ENCODE results near the gene FOXF1.

Gene FOXF1

DNA sequence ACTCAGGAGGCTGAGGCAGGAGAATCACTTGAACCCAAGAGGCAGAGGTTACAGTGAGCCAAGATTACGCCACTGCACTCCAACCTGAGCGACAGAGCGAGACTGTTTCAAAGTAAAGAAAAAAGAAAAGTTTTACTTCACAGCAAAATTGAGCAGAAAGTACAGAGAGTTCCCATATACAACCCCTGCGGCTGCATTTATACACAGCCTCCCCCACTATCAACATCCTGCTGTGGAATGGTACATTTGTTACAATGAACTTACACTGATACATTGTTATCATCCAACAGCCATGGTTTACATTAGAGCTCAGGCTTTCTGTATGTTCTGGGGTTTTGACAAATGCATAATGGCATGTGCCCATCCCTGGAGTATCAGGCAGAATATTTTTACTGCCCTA, 47.3 kb downstream of the FOXF1 start:
- POLR2A ChIA-PET, result no interaction called here
- TF ChIP-seq, protein P1, sequence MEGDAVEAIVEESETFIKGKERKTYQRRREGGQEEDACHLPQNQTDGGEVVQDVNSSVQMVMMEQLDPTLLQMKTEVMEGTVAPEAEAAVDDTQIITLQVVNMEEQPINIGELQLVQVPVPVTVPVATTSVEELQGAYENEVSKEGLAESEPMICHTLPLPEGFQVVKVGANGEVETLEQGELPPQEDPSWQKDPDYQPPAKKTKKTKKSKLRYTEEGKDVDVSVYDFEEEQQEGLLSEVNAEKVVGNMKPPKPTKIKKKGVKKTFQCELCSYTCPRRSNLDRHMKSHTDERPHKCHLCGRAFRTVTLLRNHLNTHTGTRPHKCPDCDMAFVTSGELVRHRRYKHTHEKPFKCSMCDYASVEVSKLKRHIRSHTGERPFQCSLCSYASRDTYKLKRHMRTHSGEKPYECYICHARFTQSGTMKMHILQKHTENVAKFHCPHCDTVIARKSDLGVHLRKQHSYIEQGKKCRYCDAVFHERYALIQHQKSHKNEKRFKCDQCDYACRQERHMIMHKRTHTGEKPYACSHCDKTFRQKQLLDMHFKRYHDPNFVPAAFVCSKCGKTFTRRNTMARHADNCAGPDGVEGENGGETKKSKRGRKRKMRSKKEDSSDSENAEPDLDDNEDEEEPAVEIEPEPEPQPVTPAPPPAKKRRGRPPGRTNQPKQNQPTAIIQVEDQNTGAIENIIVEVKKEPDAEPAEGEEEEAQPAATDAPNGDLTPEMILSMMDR (IDR thresholded peaks at IDR 0.05; ENCODE audit: control extremely low read depth, extremely low read depth, low read depth, missing control alignments), result no peak
- no peak for DNase-seq (ENCODE audit: extremely low spot score)
- CTCF ChIA-PET, result interaction anchor here (1.2 to 1.6 kb wide), 2 partner anchors 39 to 505 kb away, joined by 4 to 8 read pairs; no protein-coding TSS in a partner anchor

DNA sequence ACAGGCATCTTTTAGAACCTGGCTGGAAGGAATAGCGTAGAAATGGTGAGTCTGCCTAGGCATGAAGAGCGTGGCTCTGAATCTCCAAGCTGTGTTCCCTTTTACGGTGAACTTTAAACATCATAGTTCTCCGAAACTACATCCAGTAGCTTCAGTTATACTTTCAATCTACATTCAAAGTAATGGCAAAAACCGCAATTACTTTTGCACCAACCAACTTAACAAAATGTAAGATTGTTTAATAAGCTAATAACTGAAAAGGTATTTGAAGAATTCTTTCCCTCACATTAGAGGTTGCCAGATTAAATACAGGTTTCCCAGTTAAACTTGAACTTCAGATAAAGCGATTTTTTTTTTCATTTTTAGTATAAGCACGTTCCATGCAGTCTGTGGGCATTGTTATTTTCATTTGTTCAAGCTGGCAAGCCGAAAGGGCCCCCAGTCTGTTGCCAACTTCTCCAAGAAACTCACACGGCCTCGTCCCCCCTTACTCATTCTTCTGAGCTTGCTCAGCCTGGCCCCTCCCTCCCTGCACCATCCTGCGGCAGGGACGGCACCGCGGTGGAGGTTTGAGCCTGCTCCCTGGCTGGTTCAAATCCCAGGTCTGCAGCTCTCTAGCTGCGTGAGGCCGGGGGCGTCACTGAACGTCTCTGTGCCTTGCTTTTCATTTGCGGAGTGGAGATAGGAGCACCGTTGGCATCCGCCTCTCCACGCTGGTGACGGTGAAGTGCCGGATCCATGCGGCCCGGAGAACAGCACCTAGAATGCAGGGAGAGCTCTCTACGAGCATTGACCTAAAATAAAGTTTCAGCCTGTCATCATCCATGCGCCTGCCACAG, 48.2 kb downstream of the FOXF1 start:
- CTCF ChIA-PET, result interaction anchor here (0.7 to 1.6 kb wide), 5 partner anchors 40 to 1078 kb away, joined by 3 to 8 read pairs (median 4); no protein-coding TSS in a partner anchor
- no peak for DNase-seq (ENCODE audit: extremely low spot score)
- TF ChIP-seq, protein P1 (IDR thresholded peaks at IDR 0.05; ENCODE audit: control extremely low read depth, extremely low read depth, low read depth, missing control alignments), result no peak
- POLR2A ChIA-PET, result no interaction called here

DNA sequence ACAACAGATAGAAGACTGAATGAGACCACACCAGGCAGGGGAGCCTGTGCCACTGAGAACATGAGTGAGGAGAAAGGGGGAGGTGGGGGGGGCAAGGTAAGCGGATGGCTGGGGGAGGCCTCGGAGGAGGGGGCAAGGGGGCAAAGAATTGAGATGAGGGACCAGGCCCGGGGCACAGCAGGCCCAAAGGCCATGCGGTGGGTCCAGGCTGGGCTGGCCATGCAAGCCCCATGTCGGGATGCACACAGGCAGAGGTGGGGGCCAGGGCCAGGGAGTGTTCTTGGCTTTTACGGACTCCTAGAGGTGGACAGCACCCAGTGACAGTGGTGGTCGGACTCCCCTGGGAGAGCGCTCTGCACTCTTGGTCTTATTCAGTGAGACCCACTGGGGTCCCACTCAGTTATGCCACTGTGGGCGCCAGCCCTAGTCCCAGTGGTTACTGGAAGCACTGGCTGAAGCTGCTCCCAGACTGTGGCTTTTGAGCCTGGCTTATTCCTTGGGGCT, 49.5 kb downstream of the FOXF1 start:
- ChIA-PET CTCF (no interaction called here), POLR2A (no interaction called here)
- DNase-seq (ENCODE audit: extremely low spot score), result no peak
- TF ChIP-seq, protein P1 (IDR thresholded peaks at IDR 0.05; ENCODE audit: control extremely low read depth, extremely low read depth, low read depth, missing control alignments), result no peak

- ChIA-PET CTCF (interaction anchor here (1.1 to 2.6 kb wide), 5 partner anchors 20 to 718 kb away, joined by 3 to 9 read pairs (median 4); no protein-coding TSS in a partner anchor), POLR2A (interaction anchor here (0.6 kb wide), 1 partner anchor 750 kb away, joined by 3 read pairs; no protein-coding TSS in a partner anchor)
- TF ChIP-seq, protein P1 (IDR thresholded peaks at IDR 0.05; ENCODE audit: control extremely low read depth, extremely low read depth, low read depth, missing control alignments), result no peak
These were observed 52.0 kb downstream of the FOXF1 start for GRCh38 chr16:86562356-86562755.

DNA sequence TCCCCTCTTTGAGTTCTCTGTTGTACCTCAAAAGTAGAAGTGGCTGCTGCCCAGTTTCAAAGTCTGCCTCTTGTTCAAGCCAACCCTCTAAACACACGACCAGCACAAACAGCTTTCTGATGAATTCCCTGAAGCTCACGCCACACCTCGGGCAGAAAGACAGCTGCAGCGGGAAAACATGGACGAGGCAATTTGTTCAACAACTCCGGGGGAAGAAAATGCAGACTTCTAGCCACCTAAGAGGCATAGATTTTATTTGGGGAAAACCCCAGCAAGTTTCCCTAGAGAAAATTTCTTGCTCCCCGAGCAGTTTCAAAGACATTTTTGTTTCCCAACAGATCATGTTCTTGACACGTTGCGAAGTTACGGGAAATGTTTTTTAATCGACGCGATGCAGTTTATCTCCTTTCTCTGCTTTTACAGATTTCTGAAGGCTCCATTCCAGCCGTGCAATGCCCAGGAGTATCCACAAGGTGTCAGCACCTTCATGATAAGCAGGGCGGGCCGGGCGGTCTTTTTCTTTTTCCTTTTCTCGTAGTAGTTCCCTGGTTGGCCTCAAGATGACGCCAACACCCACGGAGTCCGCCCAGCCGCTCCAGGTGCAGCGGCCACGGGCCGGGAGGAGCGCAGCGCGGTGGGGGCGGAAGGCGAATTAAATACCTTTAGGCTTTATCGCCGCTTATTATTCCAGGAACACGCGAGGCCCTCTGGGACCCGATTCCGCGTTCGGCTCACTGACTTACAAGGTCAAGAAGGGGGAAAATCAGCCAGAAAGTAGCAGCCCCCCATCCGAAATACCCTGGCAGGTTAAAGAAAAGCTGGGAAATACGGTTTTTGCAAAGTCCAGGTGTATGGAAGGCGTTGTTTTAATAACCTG, 53.4 kb downstream of the FOXF1 start:
- POLR2A ChIA-PET, result no interaction called here
- CTCF ChIA-PET, result interaction anchor here (0.8 to 2.6 kb wide), 29 partner anchors 11 to 1205 kb away, joined by 3 to 52 read pairs (median 4); partner anchors contain the start of gene FOXL1
- TF ChIP-seq, protein P1 (IDR thresholded peaks at IDR 0.05; ENCODE audit: control extremely low read depth, extremely low read depth, low read depth, missing control alignments), result peak; percentile 99
- peak; percentile 89 for DNase-seq (ENCODE audit: extremely low spot score)

More at GRCh38 chr16:86562356-86562755, 52.0 kb downstream of the FOXF1 start:
- DNase-seq (ENCODE audit: extremely low spot score), result no peak

All from GM10248 (cell line).